ENCODE data around the gene FMNL2.
"Not testable (repeated sequence)": the region's sequence is repeated elsewhere in the genome, so short reads cannot be mapped to it uniquely, and the experiment has no call there.

Gene FMNL2

DNA sequence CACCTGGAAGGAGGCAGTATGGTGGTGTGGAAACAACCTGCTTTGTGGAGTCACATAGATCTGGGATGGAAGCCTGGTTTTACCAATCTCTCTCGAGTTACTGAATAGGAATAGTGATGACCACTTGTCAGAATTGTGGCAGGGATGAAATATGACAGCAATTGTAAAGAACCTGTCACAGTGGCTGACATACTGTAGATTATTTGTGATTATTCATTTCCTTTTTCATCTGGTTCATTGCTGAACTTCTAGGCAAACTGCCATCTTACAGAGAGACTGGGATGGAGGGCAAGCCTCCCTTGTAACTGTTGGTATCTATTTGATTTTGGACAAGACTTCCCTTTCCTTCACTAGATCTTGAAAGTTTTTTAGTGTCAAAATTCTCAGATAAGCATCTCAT, 42.0 kb downstream of the FMNL2 start:
- CTCF ChIA-PET: no interaction called here
- no peaks in the 10 kb centered on the region for H3K4me1 Mint-ChIP-seq
- no peaks in the 10 kb centered on the region for H3K36me3 Mint-ChIP-seq
- no peaks in the 10 kb centered on the region for H3K9me3 Mint-ChIP-seq
- H3K27ac Mint-ChIP-seq: no peak overlapping the region
- no peak for DNase-seq
- no peaks in the 10 kb centered on the region for H3K27me3 Mint-ChIP-seq
- no peak overlapping the region for H3K4me3 Mint-ChIP-seq

GRCh38 chr2:152379089-152379488, 44.1 kb downstream of the FMNL2 start:
- Mint-ChIP-seq H3K9me3 (no peaks in the 10 kb centered on the region), H3K27ac (no peak overlapping the region), H3K4me3 (no peak overlapping the region), H3K4me1 (no peaks in the 10 kb centered on the region), H3K27me3 (peaks cover under 1% of the 10 kb centered on the region), H3K36me3 (no peaks in the 10 kb centered on the region)
- CTCF ChIA-PET: no interaction called here
- no peak for DNase-seq

DNA sequence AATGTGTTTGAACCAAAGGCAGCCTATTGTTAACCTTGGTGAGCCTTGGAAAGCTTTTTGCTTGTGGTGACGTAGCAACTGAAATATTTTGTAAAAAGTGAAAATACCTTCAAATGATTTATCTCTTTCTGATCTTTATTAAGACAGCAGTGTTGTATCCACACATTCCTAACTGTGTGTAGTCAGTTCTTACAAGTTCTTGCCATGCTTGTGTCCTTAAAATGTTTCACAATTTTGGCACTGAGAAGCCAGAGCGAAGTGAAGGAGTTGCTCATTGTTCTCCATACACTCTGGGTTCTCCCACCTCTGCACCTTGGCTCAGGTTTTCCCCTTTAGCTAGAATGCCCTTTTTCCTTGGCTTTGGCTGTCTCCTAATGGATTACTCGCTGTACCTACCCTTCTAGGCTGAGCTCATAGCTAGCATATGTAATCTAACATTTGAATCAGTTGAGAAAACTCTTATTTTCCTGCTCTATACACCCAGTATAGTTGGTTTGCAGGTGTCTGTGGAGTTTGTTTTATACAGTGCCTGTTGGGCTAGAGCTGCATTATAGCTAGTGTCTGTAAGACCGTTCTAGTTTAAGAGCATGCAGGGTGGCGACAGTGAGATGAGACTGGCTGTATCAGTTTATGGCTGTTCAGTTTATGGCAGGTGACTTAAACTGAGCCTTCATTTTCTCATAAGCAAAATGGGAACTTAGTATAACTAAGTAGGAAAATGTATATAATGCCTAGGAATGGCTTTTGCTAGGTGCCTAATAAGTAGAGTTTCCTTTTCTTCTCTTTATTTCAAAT, 45.5 kb downstream of the FMNL2 start:
- Mint-ChIP-seq H3K4me3 (no peak overlapping the region), H3K27me3 (peaks cover 5% of the 10 kb centered on the region)

GRCh38 chr2:152383702-152384101, 48.7 kb downstream of the FMNL2 start:
- H3K36me3 Mint-ChIP-seq: no peaks in the 10 kb centered on the region
- CTCF ChIA-PET: no interaction called here
- no peak overlapping the region for H3K27ac Mint-ChIP-seq
- no peaks in the 10 kb centered on the region for H3K4me1 Mint-ChIP-seq
- no peaks in the 10 kb centered on the region for H3K9me3 Mint-ChIP-seq
- H3K27me3 Mint-ChIP-seq: peaks cover 5% of the 10 kb centered on the region
- no peak for DNase-seq
- no peak overlapping the region for H3K4me3 Mint-ChIP-seq

More for the DNA sequence above, 45.5 kb downstream of the FMNL2 start:
- DNase-seq: no peak
- Mint-ChIP-seq H3K4me1 (no peaks in the 10 kb centered on the region), H3K36me3 (no peaks in the 10 kb centered on the region), H3K9me3 (no peaks in the 10 kb centered on the region), H3K27ac (no peak overlapping the region)
- CTCF ChIA-PET: no interaction called here

- CTCF ChIA-PET: no interaction called here
- H3K4me3 Mint-ChIP-seq: no peak overlapping the region
- H3K27ac Mint-ChIP-seq: no peak overlapping the region
- H3K27me3 Mint-ChIP-seq: peaks cover 10% of the 10 kb centered on the region
- H3K36me3 Mint-ChIP-seq: no peaks in the 10 kb centered on the region
- H3K9me3 Mint-ChIP-seq: no peaks in the 10 kb centered on the region
- DNase-seq: no peak
- H3K4me1 Mint-ChIP-seq: no peaks in the 10 kb centered on the region
Observed at GRCh38 chr2:152384992-152385391, 50.0 kb downstream of the FMNL2 start.

- CTCF ChIA-PET: no interaction called here
- Mint-ChIP-seq H3K27me3 (peaks cover 10% of the 10 kb centered on the region), H3K27ac (no peak overlapping the region), H3K36me3 (no peaks in the 10 kb centered on the region), H3K4me1 (no peaks in the 10 kb centered on the region), H3K4me3 (no peak overlapping the region), H3K9me3 (no peaks in the 10 kb centered on the region)
- DNase-seq: no peak
Observed at GRCh38 chr2:152385650-152386049, 50.7 kb downstream of the FMNL2 start.

DNA sequence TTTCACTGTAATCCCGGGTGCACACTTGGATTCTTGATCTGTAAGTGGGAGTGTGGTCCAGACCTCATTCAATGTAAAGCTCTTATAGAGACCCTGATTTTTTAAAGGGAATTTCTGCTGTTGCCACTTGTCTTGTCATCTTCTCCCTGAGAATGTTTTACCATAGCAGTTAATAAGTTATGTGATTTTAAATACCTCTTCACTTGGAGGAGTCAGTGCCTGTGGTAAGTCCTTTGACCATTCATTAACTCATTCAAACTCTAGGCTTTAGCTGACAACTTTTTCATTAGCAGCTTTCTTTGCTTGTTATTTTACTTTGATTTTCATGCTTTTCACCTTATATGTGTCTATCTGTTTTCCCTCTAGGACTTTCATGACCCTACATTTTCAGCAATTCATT, 51.3 kb downstream of the FMNL2 start:
- Mint-ChIP-seq H3K4me1 (no peaks in the 10 kb centered on the region), H3K9me3 (no peaks in the 10 kb centered on the region), H3K4me3 (no peak overlapping the region), H3K27me3 (peaks cover 10% of the 10 kb centered on the region), H3K27ac (no peak overlapping the region), H3K36me3 (no peaks in the 10 kb centered on the region)
- no peak for DNase-seq
- CTCF ChIA-PET: no interaction called here

DNA sequence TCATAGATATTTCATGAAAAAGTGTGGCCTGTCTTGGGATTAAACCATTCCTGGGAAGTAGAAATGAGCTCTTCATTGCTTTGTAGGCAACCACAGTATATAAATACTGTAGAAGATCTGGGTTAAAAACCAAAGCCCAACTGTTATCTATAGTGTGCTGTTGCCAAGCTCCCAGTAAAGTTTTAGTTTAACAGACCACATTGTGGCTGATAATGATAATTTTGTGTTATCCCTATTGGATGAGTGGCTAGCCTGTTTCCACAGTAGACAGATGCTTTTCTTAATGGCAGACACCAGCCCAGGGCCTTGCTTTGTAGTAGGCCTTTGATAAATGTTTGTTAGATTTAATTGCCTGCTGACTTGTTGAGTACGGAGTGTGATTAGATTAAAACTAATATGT, 52.1 kb downstream of the FMNL2 start:
- H3K36me3 Mint-ChIP-seq: no peaks in the 10 kb centered on the region
- H3K27ac Mint-ChIP-seq: no peak overlapping the region
- no peaks in the 10 kb centered on the region for H3K4me1 Mint-ChIP-seq
- H3K27me3 Mint-ChIP-seq: peaks cover 10% of the 10 kb centered on the region
- no peak overlapping the region for H3K4me3 Mint-ChIP-seq
- DNase-seq: no peak
- CTCF ChIA-PET: no interaction called here
- H3K9me3 Mint-ChIP-seq: no peaks in the 10 kb centered on the region

- H3K4me1 Mint-ChIP-seq, H3K27ac Mint-ChIP-seq, H3K36me3 Mint-ChIP-seq, CTCF ChIA-PET, H3K4me3 Mint-ChIP-seq, DNase-seq, H3K9me3 Mint-ChIP-seq, H3K27me3 Mint-ChIP-seq: not testable (repeated sequence)
Observed at GRCh38 chr2:152388269-152388668, 53.3 kb downstream of the FMNL2 start.

GRCh38 chr2:152389483-152389882, 54.5 kb downstream of the FMNL2 start:
- no peaks in the 10 kb centered on the region for H3K36me3 Mint-ChIP-seq
- no peak overlapping the region for H3K4me3 Mint-ChIP-seq
- CTCF ChIA-PET: no interaction called here
- H3K27me3 Mint-ChIP-seq: peaks cover 5% of the 10 kb centered on the region
- H3K27ac Mint-ChIP-seq: no peak overlapping the region
- no peaks in the 10 kb centered on the region for H3K4me1 Mint-ChIP-seq
- H3K9me3 Mint-ChIP-seq: no peaks in the 10 kb centered on the region
- no peak for DNase-seq

GRCh38 chr2:152390837-152391236, 55.9 kb downstream of the FMNL2 start:
- no peak for DNase-seq
- CTCF ChIA-PET: no interaction called here
- no peak overlapping the region for H3K4me3 Mint-ChIP-seq
- no peak overlapping the region for H3K27ac Mint-ChIP-seq
- peaks cover 5% of the 10 kb centered on the region for H3K27me3 Mint-ChIP-seq
- no peaks in the 10 kb centered on the region for H3K9me3 Mint-ChIP-seq
- H3K36me3 Mint-ChIP-seq: no peaks in the 10 kb centered on the region
- H3K4me1 Mint-ChIP-seq: no peaks in the 10 kb centered on the region

DNA sequence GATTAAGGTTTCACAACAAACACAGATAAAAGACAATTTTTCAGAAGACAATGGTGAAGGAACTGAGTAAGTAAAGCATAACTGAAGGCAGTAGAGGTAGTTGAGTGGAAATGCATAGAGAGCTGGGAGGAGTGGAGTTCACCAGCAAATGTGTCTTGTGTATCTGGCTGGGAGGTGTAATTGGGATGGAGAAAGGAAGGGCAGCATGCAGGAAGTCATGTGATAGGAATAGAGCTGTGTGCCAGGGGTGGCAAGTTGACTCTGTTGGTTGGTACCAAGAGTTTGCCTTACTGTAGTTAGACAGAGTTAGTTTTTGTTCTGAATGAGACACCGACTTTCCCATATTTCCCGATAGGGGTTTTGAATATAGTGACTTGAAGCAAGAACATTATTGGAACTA, 56.3 kb downstream of the FMNL2 start:
- Mint-ChIP-seq H3K27ac (no peak overlapping the region), H3K4me3 (no peak overlapping the region), H3K9me3 (no peaks in the 10 kb centered on the region), H3K36me3 (no peaks in the 10 kb centered on the region), H3K27me3 (peaks cover 5% of the 10 kb centered on the region), H3K4me1 (no peaks in the 10 kb centered on the region)
- CTCF ChIA-PET: no interaction called here
- no peak for DNase-seq

DNA sequence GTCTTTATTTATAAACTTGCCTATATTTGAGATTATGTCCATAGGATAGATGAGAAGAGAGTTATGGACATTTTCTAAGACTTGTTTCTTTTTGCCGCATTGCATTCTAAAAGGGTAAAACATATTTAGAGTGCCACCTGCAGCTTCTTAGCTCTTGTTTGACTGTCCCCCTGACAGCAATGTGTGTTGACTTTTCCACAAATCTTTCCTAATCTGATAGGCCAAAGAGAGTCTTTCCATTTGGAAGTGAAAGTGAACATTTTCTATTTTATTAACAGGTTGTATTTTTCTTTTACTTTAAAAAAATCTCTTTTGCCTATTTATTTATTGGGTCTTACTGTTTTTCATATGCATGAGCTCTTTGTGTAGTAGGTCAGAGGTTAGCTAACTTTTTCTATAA, 58.4 kb downstream of the FMNL2 start:
- CTCF ChIA-PET: no interaction called here
- no peak overlapping the region for H3K27ac Mint-ChIP-seq
- no peak for DNase-seq

GRCh38 chr2:152394326-152394725, 59.4 kb downstream of the FMNL2 start:
- Mint-ChIP-seq H3K27me3 (peaks cover 9% of the 10 kb centered on the region), H3K4me1 (no peaks in the 10 kb centered on the region), H3K9me3 (no peaks in the 10 kb centered on the region), H3K4me3 (no peak overlapping the region), H3K36me3 (no peaks in the 10 kb centered on the region), H3K27ac (no peak overlapping the region)
- CTCF ChIA-PET: no interaction called here
- DNase-seq: no peak

More for the DNA sequence above, 58.4 kb downstream of the FMNL2 start:
- Mint-ChIP-seq H3K27me3 (peaks cover 10% of the 10 kb centered on the region), H3K9me3 (no peaks in the 10 kb centered on the region), H3K4me1 (no peaks in the 10 kb centered on the region), H3K4me3 (no peak overlapping the region), H3K36me3 (no peaks in the 10 kb centered on the region)

DNA sequence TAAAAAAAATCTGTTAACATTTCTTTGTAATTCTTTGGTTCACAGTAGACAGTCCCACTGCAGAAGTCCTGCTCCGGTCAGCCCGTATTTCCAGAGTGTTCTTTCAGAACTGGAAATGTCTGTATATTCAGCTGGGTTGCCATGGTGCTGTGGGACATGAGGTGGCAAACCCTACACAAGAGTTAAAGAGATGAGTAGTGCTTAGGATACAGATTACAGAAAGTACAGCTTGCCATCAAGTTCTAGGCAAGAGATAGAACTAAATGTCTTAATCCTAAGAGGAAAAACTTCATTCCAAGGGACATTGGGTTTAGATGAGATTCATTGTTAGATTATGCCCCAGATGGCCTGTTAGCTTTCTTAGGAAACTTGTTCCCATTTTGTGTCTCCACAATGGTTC, 60.1 kb downstream of the FMNL2 start:
- H3K36me3 Mint-ChIP-seq: no peaks in the 10 kb centered on the region
- peaks cover 5% of the 10 kb centered on the region for H3K27me3 Mint-ChIP-seq
- DNase-seq: no peak
- no peaks in the 10 kb centered on the region for H3K9me3 Mint-ChIP-seq
- CTCF ChIA-PET: no interaction called here
- no peak overlapping the region for H3K27ac Mint-ChIP-seq
- no peaks in the 10 kb centered on the region for H3K4me1 Mint-ChIP-seq
- no peak overlapping the region for H3K4me3 Mint-ChIP-seq

DNA sequence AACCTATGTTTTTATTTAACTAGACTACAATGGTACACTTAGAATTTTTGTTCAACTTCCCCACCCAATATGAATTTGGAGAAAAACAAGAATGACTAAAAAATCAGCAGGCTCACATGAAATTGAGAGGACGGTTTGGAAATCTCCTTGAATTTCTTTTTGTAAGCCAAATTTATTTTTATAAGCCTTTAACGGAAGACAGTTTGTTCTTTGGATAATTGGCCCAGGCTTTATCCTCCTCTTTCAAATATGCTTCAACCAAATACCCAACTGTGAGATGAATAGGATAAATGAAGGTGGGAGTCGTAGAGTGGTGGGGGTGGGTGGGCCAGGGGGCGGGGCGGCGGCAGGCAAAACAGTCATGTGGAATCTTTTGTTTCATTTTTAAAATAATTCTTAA, 60.6 kb downstream of the FMNL2 start:
- Mint-ChIP-seq H3K9me3 (no peaks in the 10 kb centered on the region), H3K27me3 (peaks cover 5% of the 10 kb centered on the region), H3K4me3 (no peak overlapping the region), H3K36me3 (no peaks in the 10 kb centered on the region), H3K4me1 (no peaks in the 10 kb centered on the region), H3K27ac (no peak overlapping the region)
- CTCF ChIA-PET: no interaction called here
- DNase-seq: no peak

Data from activated naive CD4-positive, alpha-beta T cell treated with anti-CD3 and anti-CD28 coated beads, Interleukin-2, amount 10 ng/mL, durations not matched to agents 7 days and 5 days (primary cell).